Measurements from ENCODE around the gene CALML6. TPM values are rescaled to one million over a fixed set of nuclear protein-coding genes. Genes with fewer than 3 reads are reported as not detected.

CALML6 gene
- total and polyA plus RNA-seq, 4 donors: 1.1 to 4.5 TPM; not detected in 2

DNA sequence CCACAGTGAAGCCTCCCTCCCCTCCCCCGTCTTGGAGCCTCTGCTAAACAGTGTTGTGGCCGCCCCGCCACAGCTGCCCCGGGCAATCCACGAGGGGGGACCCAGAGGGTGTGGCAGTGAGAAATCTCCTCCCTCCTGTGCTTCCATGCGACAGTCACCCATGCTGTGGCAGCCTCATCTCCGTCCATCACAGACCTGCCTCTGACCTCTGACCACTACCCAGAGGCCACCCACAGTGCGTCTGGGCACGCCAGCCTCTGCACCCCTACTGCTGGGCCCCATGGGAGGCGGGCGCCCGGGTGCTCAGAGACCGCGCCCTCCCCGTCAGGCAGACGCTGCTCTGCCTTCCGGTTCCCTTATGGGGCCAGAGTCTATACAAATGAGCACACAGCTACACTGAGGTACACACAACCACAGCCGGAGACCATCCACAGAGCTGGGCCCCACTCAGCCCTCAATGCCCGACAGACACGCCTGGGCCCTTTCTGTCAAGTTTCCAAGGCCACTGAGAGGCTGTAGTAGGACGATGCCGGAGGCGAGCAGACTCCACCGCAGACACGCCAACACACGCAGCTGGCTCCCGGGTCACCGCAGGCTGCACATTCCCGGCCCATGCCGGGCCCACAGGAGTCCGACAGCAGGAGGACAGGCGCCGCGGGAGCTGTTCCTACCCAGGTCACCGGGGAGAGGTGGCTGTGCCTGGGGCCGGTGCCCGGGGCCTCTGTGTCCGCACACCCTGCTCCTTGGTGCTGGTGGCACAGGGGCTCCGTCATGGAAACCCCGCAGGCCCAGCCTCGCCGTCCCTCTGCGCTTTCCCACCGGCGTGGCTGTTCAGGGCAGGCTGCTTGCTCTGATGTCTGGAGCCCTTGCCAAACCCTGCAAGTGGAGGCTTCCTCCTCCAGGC, 27.9 kb downstream of the CALML6 start:
- Histone ChIP-seq H3K27ac (ENCODE audit: low read depth in 1 of 2, low read length in 2 of 2) (no peak overlapping the region), H3K4me1 (ENCODE audit: control insufficient read depth in 1 of 2, insufficient read depth in 2 of 2, low read length in 2 of 2) (no peaks in the 10 kb centered on the region), H3K4me3 (ENCODE audit: low read length in 2 of 2) (no peak overlapping the region), H3K9me3 (ENCODE audit: control insufficient read depth, low read length) (no peaks in the 10 kb centered on the region), H3K27me3 (ENCODE audit: control insufficient read depth in 1 of 2, insufficient read depth in 2 of 2, low read length in 1 of 2) (no peaks in the 10 kb centered on the region), H3K36me3 (ENCODE audit: control insufficient read depth in 1 of 2, insufficient read depth in 2 of 2, low read length in 1 of 2) (no peaks in the 10 kb centered on the region)
- ATAC-seq (ENCODE audit: low FRiP score) (peak; percentile 6), DNase-seq (peak; percentile 40 to 67)
- intact Hi-C loops (cut with DNase I): loop anchor here in 1 of 2 donors (5.0 kb wide), 1 partner anchor 229 kb away; no protein-coding TSS in a partner anchor
- 84 to 85% methylated on average over 41 to 45 of the region's 45 CpGs for WGBS, 2 donors

DNA sequence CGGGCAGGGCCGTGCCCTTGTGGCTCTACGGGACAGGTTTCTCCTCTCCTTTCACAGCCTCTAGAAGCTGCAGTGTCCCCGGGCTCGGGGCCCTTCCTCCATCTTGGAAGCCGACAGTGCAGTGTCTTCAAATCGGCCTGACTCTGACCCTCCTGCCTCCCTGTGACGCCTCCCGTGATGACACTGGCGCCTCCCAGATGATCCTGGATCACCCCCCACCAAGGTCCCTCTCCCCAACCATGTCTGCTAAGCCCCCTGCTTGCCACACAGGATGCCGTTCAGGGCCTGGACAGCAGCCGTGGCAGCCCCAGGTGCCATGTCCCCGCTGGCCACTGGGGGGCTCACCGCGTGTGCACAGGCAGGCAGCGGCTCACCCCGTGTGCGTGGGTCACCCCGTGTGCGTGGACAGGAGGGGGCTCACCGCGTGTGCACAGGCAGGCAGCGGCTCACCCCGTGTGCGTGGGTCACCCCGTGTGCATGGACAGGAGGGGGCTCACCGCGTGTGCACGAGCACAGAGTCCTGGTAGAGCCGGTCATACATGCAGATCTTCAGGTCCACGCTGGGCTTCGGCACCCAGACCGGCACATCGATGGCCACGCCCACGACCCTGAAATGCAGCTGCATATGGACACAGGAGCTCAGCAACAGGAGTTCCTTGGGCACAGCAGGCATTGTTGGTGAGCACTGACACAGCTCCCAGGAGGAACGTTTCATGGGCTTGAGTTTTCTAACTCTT, 28.9 kb downstream of the CALML6 start:
- ATAC-seq (ENCODE audit: low FRiP score): peak; percentile 69
- Histone ChIP-seq H3K36me3 (ENCODE audit: control insufficient read depth in 1 of 2, insufficient read depth in 2 of 2, low read length in 1 of 2) (no peaks in the 10 kb centered on the region), H3K27ac (ENCODE audit: low read depth in 1 of 2, low read length in 2 of 2) (no peak overlapping the region), H3K4me1 (ENCODE audit: control insufficient read depth in 1 of 2, insufficient read depth in 2 of 2, low read length in 2 of 2) (no peaks in the 10 kb centered on the region), H3K4me3 (ENCODE audit: low read length in 2 of 2) (no peak overlapping the region), H3K27me3 (ENCODE audit: control insufficient read depth in 1 of 2, insufficient read depth in 2 of 2, low read length in 1 of 2) (no peaks in the 10 kb centered on the region), H3K9me3 (ENCODE audit: control insufficient read depth, low read length) (no peaks in the 10 kb centered on the region)
- 8 to 12% methylated on average over 35 to 37 of the region's 37 CpGs for WGBS, 2 donors
- peak; percentile 48 to 85 for DNase-seq
- intact Hi-C loops (cut with DNase I): loop anchor here in 1 of 2 donors (5.0 kb wide), 1 partner anchor 228 kb away; no protein-coding TSS in a partner anchor

DNA sequence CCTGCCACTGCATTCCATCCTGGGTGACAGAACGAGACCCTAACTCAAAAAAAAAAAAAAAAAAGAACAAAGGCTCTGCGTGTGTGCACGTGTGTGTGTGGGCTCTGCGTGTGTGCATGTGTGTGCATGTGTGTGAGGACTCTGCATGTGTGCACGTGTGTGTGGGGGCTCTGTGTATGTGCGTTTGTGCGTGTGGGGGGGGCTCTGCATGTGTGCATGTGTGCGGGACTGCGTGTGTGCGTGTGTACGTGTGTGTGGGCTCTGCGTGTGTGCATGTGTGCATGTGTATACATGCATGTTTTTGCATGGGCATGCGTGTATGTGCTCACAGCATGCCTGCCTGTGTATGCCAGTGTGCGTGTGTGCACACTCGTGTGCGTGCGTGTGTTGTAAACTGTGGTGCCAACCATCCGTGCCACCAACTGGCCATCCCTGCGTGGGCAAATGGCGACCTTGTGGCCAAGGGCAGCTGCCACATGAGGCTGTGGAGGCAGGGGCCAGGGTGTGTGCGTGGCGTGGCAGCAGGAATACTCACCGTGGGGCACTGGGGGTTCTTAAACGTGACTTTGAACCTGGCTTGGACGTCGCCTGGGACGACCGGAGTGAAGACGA, 30.8 kb downstream of the CALML6 start:
- 86 to 90% methylated on average over 29 of the region's 29 CpGs for WGBS, 2 donors
- H3K36me3 ChIP-seq (ENCODE audit: control insufficient read depth in 1 of 2, insufficient read depth in 2 of 2, low read length in 1 of 2): no peaks in the 10 kb centered on the region
- H3K4me3 ChIP-seq (ENCODE audit: low read length in 2 of 2): no peak overlapping the region
- ATAC-seq (ENCODE audit: low FRiP score): no peak
- intact Hi-C loops (cut with DNase I): no loop called here
- no peak overlapping the region for H3K27ac ChIP-seq (ENCODE audit: low read depth in 1 of 2, low read length in 2 of 2)
- no peaks in the 10 kb centered on the region for H3K4me1 ChIP-seq (ENCODE audit: control insufficient read depth in 1 of 2, insufficient read depth in 2 of 2, low read length in 2 of 2)
- no peaks in the 10 kb centered on the region for H3K27me3 ChIP-seq (ENCODE audit: control insufficient read depth in 1 of 2, insufficient read depth in 2 of 2, low read length in 1 of 2)
- no peaks in the 10 kb centered on the region for H3K9me3 ChIP-seq (ENCODE audit: control insufficient read depth, low read length)
- peak; percentile 10 to 67 for DNase-seq

DNA sequence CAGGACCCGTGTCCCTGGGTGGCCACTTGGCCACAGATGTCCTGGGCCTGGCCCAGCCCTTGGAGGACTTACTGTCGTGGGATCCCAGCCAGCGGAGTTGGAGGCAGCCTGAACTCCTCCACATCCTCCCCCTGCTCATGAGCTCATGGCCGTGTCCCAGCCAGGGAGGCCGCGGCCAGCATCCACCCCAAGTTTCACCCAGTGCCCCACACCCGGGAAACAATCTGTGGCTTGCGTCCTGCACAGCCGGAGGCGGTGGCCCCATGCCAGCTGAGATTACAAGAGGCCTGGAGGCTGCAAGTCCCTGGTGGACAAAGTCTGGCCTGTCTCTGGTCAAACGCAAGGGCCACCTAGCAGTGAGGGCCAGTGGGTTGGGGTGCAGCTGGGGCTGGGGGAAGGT, 31.5 kb downstream of the CALML6 start:
- no peaks in the 10 kb centered on the region for H3K9me3 ChIP-seq (ENCODE audit: control insufficient read depth, low read length)
- H3K27ac ChIP-seq (ENCODE audit: low read depth in 1 of 2, low read length in 2 of 2): no peak overlapping the region
- H3K36me3 ChIP-seq (ENCODE audit: control insufficient read depth in 1 of 2, insufficient read depth in 2 of 2, low read length in 1 of 2): no peaks in the 10 kb centered on the region
- WGBS, 2 donors: 4 to 5% methylated on average over 11 of the region's 11 CpGs
- H3K27me3 ChIP-seq (ENCODE audit: control insufficient read depth in 1 of 2, insufficient read depth in 2 of 2, low read length in 1 of 2): no peaks in the 10 kb centered on the region
- H3K4me1 ChIP-seq (ENCODE audit: control insufficient read depth in 1 of 2, insufficient read depth in 2 of 2, low read length in 2 of 2): no peaks in the 10 kb centered on the region
- DNase-seq: peak; percentile 49 to 80
- no peak overlapping the region for H3K4me3 ChIP-seq (ENCODE audit: low read length in 2 of 2)
- ATAC-seq (ENCODE audit: low FRiP score): no peak
- intact Hi-C loops (cut with DNase I): no loop called here

DNA sequence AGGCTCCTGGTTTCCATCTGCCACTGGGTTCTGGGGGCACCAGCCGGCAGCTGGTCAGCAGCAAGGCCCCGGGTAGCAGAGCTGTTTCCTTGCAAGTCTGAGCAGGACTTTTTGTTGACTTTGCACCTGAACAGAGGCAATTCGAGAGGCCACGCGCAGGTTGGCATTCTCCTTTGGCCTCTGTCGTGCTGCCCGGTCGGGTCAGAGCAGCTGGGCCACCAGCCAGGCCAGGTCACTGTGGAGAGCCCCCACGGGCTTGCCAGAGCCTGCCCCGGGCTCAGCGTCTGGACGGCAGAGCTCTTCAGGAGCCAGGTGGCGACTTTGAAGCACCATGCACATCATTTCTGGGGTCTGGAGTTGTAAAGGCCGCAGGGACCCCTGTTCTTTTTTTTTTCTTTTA, 32.4 kb downstream of the CALML6 start:
- Histone ChIP-seq H3K36me3 (ENCODE audit: control insufficient read depth in 1 of 2, insufficient read depth in 2 of 2, low read length in 1 of 2) (no peaks in the 10 kb centered on the region), H3K27ac (ENCODE audit: low read depth in 1 of 2, low read length in 2 of 2) (no peak overlapping the region), H3K27me3 (ENCODE audit: control insufficient read depth in 1 of 2, insufficient read depth in 2 of 2, low read length in 1 of 2) (no peaks in the 10 kb centered on the region), H3K4me1 (ENCODE audit: control insufficient read depth in 1 of 2, insufficient read depth in 2 of 2, low read length in 2 of 2) (no peaks in the 10 kb centered on the region), H3K9me3 (ENCODE audit: control insufficient read depth, low read length) (no peaks in the 10 kb centered on the region), H3K4me3 (ENCODE audit: low read length in 2 of 2) (no peak overlapping the region)
- ATAC-seq (ENCODE audit: low FRiP score): no peak
- 71 to 74% methylated on average over 14 of the region's 14 CpGs for WGBS, 2 donors
- intact Hi-C loops (cut with DNase I): no loop called here
- DNase-seq: peak; percentile 13 to 61

DNA sequence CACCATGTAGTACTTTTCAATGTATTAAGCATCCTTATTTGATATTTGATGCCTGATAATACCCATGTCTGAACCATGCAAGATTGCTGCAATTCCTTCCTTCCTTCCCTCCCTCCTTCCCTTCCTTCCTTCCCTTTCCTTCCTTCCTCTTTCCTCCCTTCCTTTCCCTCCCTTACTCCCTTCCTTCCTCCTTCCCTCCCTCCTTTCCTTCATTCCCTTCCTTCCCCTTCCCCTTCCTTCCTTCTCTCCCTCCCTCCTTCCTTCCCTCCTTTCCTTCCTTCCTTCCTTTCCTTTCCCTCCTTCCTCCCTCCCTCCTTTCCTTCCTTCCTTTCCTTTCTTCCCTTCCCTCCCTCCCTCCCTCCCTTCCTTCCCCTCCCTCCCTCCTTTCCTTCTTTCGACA, 33.7 kb downstream of the CALML6 start:
- Histone ChIP-seq H3K27ac (ENCODE audit: low read depth in 1 of 2, low read length in 2 of 2) (no peak overlapping the region), H3K4me1 (ENCODE audit: control insufficient read depth in 1 of 2, insufficient read depth in 2 of 2, low read length in 2 of 2) (no peaks in the 10 kb centered on the region), H3K4me3 (ENCODE audit: low read length in 2 of 2) (no peak overlapping the region), H3K27me3 (ENCODE audit: control insufficient read depth in 1 of 2, insufficient read depth in 2 of 2, low read length in 1 of 2) (no peaks in the 10 kb centered on the region), H3K9me3 (ENCODE audit: control insufficient read depth, low read length) (no peaks in the 10 kb centered on the region), H3K36me3 (ENCODE audit: control insufficient read depth in 1 of 2, insufficient read depth in 2 of 2, low read length in 1 of 2) (no peaks in the 10 kb centered on the region)
- DNase-seq: no peak
- intact Hi-C loops (cut with DNase I): no loop called here
- WGBS, 2 donors: 44 to 50% methylated on average over 1 of the region's 1 CpG
- no peak for ATAC-seq (ENCODE audit: low FRiP score)

DNA sequence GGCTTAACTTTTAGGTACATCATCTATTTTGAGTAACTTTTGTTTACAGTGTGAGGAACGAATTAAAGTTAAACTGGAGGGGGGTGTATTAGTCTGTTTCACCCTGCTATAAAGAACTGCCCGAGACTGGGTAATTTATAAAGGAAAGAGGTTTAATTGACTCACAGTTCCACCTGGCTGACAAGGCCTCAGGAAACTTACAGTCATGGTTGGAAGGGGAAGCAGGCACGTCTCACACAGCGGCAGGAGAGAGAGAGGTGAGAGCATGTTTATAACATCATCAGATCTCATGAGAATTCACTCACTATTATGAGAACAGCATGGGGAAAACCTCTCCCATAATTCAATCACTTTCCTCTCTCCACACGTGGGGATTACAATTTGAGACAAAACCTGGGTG, 35.9 kb downstream of the CALML6 start:
- Histone ChIP-seq H3K36me3 (ENCODE audit: control insufficient read depth in 1 of 2, insufficient read depth in 2 of 2, low read length in 1 of 2) (no peaks in the 10 kb centered on the region), H3K9me3 (ENCODE audit: control insufficient read depth, low read length) (no peaks in the 10 kb centered on the region), H3K4me3 (ENCODE audit: low read length in 2 of 2) (no peak overlapping the region), H3K27me3 (ENCODE audit: control insufficient read depth in 1 of 2, insufficient read depth in 2 of 2, low read length in 1 of 2) (no peaks in the 10 kb centered on the region), H3K4me1 (ENCODE audit: control insufficient read depth in 1 of 2, insufficient read depth in 2 of 2, low read length in 2 of 2) (no peaks in the 10 kb centered on the region), H3K27ac (ENCODE audit: low read depth in 1 of 2, low read length in 2 of 2) (no peak overlapping the region)
- WGBS, 2 donors: 68 to 70% methylated on average over 5 of the region's 5 CpGs
- intact Hi-C loops (cut with DNase I): no loop called here
- DNase-seq (peak in 1 of 2 donors; percentile 5), ATAC-seq (ENCODE audit: low FRiP score) (no peak)

DNA sequence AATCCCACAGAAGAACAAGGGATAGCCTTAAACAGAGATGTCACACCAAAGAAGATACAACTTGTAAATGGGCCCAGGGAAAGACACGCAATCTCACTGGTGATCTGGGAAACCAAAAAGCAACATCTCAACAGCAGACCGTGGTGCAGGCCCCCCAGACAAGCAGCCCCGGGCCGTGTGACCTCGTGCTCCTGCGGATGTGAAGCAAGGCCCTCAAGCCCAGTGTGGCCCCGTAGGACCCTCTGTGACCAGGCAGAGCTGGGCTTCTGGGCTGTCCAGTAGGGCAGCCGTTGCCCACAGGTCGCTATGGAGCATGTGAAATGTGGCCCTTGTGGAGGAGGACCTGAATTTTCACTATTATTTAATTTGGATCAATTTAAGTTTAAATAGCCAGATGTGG, 39.0 kb downstream of the CALML6 start:
- no peak for ATAC-seq (ENCODE audit: low FRiP score)

More for the DNA sequence above, 39.0 kb downstream of the CALML6 start:
- Histone ChIP-seq H3K4me1 (ENCODE audit: control insufficient read depth in 1 of 2, insufficient read depth in 2 of 2, low read length in 2 of 2) (no peaks in the 10 kb centered on the region), H3K36me3 (ENCODE audit: control insufficient read depth in 1 of 2, insufficient read depth in 2 of 2, low read length in 1 of 2) (no peaks in the 10 kb centered on the region), H3K27ac (ENCODE audit: low read depth in 1 of 2, low read length in 2 of 2) (no peak overlapping the region), H3K4me3 (ENCODE audit: low read length in 2 of 2) (no peak overlapping the region), H3K9me3 (ENCODE audit: control insufficient read depth, low read length) (no peaks in the 10 kb centered on the region), H3K27me3 (ENCODE audit: control insufficient read depth in 1 of 2, insufficient read depth in 2 of 2, low read length in 1 of 2) (no peaks in the 10 kb centered on the region)
- peak in 1 of 2 donors; percentile 17 for DNase-seq
- WGBS, 2 donors: 82 to 85% methylated on average over 9 of the region's 9 CpGs
- intact Hi-C loops (cut with DNase I): no loop called here

All from aorta (tissue), 5 donors.